HEK293T (cell line): ENCODE measurements around the gene C1GALT1C1L.
"Not testable (repeated sequence)": the region's sequence is repeated elsewhere in the genome, so short reads cannot be mapped to it uniquely, and the experiment has no call there.

ENCODE experiments used
- BHLHE40 ChIP-seq: fragments of 450-650 bp; IDR thresholded peaks from 2 replicates; pipeline ENCODE4 v1.6.1; 2016; ENCODE audit warnings: mild to moderate bottlenecking, moderate library complexity, borderline replicate concordance
- ELF4 ChIP-seq: fragments of 450-650 bp; IDR thresholded peaks from 2 replicates; pipeline ENCODE4 v1.6.1; 2017; ENCODE audit warnings: antibody characterized with exemption
- FOXA1 ChIP-seq: fragments of 450-650 bp; IDR thresholded peaks from 2 replicates; pipeline ENCODE4 v1.6.1; 2016; ENCODE audit warnings: mild to moderate bottlenecking
- HDGF ChIP-seq: fragments of 450-650 bp; IDR thresholded peaks from 2 replicates; pipeline ENCODE4 v1.6.1; 2017; ENCODE audit warnings: antibody characterized with exemption, borderline replicate concordance
- LEF1 ChIP-seq: fragments of 450-650 bp; IDR thresholded peaks from 2 replicates; pipeline ENCODE4 v1.6.1; 2017; ENCODE audit warnings: mild to moderate bottlenecking, borderline replicate concordance
- SP1 ChIP-seq: fragments of 450-650 bp; IDR thresholded peaks from 2 replicates; pipeline ENCODE4 v1.6.1; 2017
- SUZ12 ChIP-seq: fragments of 450-650 bp; IDR thresholded peaks from 2 replicates; pipeline ENCODE4 v1.6.1; 2016; ENCODE audit warnings: mild to moderate bottlenecking
- TARDBP ChIP-seq: fragments of 450-650 bp; IDR thresholded peaks from 2 replicates; pipeline ENCODE4 v1.6.1; 2016
- ZNF384 ChIP-seq: fragments of 450-650 bp; IDR thresholded peaks from 2 replicates; pipeline ENCODE4 v1.6.1; 2016
- TF ChIP-seq, protein P1 (sequence below): fragments of 450-650 bp; IDR thresholded peaks from 2 replicates; pipeline ENCODE4 v1.6.1; 2016

DNA sequence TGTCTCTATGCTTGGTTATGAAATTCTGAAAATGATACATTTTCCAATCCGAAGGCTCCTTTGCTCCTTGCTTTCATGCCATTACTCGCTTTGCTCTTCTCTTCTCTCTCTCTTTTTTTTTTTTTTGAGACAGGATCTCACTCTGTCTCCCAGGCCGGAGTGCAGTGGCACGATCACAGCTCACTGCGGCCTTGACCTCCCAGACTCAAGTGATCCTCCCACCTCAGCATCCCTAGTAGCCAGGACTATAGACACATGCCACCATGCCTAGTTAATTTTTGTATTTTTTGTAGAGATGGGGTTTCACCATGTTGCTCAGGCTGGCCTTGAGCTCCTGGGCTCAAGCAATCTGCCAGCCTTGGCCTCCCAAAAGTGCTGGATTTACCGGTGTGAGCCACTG is 21.9 kb upstream of the C1GALT1C1L start:
- not testable (repeated sequence) for TF ChIP-seq HDGF, ZNF384, LEF1, SP1, TARDBP, SUZ12, BHLHE40, FOXA1, ELF4
- TF ChIP-seq, protein P1, sequence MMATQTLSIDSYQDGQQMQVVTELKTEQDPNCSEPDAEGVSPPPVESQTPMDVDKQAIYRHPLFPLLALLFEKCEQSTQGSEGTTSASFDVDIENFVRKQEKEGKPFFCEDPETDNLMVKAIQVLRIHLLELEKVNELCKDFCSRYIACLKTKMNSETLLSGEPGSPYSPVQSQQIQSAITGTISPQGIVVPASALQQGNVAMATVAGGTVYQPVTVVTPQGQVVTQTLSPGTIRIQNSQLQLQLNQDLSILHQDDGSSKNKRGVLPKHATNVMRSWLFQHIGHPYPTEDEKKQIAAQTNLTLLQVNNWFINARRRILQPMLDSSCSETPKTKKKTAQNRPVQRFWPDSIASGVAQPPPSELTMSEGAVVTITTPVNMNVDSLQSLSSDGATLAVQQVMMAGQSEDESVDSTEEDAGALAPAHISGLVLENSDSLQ: not testable (repeated sequence)
